ENCODE measurements around the gene ASB1.

The ASB1 gene

DNA sequence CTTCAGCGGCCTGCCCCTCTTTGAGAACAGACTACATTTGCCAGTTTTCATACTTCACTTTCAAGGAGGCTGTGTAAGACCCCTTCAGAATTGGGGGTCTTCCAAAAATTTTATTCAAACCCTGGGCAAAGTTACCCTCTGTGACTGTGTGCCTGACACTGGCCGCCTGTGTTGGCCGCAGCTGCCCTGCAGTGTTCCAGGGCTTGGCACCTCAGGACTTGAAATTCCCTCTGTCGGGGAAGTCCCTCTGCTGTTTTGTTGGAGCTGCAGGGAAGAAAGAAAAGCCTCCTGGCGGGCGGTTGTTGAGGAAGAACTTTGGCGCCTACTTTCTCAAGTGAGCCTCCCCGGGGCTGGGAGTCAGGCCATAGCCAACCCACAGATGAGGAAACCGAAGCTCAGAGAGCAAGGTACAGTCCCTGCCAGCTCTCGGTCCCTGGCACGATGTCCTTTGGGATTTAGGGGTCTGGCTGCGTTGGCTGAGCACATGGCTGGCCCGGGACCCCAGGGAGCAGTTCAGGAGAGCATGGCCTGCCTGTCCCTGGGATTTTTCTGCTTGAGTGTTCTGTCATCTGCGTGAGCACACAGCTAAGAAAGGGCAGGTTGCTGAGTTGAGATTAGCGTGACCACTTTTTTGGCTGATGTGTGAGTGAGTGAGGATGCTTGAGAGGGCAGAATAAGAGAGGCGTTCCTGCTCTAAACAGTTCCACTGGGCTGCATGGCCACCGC is 17.9 kb upstream of the ASB1 start:
- H3K27me3 ChIP-seq (ENCODE audit: insufficient read depth, poor library complexity, severe bottlenecking): no peaks in the 10 kb centered on the region
- TF ChIP-seq, protein P1, sequence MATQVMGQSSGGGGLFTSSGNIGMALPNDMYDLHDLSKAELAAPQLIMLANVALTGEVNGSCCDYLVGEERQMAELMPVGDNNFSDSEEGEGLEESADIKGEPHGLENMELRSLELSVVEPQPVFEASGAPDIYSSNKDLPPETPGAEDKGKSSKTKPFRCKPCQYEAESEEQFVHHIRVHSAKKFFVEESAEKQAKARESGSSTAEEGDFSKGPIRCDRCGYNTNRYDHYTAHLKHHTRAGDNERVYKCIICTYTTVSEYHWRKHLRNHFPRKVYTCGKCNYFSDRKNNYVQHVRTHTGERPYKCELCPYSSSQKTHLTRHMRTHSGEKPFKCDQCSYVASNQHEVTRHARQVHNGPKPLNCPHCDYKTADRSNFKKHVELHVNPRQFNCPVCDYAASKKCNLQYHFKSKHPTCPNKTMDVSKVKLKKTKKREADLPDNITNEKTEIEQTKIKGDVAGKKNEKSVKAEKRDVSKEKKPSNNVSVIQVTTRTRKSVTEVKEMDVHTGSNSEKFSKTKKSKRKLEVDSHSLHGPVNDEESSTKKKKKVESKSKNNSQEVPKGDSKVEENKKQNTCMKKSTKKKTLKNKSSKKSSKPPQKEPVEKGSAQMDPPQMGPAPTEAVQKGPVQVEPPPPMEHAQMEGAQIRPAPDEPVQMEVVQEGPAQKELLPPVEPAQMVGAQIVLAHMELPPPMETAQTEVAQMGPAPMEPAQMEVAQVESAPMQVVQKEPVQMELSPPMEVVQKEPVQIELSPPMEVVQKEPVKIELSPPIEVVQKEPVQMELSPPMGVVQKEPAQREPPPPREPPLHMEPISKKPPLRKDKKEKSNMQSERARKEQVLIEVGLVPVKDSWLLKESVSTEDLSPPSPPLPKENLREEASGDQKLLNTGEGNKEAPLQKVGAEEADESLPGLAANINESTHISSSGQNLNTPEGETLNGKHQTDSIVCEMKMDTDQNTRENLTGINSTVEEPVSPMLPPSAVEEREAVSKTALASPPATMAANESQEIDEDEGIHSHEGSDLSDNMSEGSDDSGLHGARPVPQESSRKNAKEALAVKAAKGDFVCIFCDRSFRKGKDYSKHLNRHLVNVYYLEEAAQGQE (IDR thresholded peaks at IDR 0.05; ENCODE audit: insufficient replicate concordance, low read depth): no peak
- no peak for TF ChIP-seq POLR2AphosphoS5 (IDR thresholded peaks at IDR 0.05; ENCODE audit: low read depth)
- no peak for TF ChIP-seq SPI1 (IDR thresholded peaks at IDR 0.05; ENCODE audit: borderline replicate concordance, low read depth)
- TF ChIP-seq, protein P2, sequence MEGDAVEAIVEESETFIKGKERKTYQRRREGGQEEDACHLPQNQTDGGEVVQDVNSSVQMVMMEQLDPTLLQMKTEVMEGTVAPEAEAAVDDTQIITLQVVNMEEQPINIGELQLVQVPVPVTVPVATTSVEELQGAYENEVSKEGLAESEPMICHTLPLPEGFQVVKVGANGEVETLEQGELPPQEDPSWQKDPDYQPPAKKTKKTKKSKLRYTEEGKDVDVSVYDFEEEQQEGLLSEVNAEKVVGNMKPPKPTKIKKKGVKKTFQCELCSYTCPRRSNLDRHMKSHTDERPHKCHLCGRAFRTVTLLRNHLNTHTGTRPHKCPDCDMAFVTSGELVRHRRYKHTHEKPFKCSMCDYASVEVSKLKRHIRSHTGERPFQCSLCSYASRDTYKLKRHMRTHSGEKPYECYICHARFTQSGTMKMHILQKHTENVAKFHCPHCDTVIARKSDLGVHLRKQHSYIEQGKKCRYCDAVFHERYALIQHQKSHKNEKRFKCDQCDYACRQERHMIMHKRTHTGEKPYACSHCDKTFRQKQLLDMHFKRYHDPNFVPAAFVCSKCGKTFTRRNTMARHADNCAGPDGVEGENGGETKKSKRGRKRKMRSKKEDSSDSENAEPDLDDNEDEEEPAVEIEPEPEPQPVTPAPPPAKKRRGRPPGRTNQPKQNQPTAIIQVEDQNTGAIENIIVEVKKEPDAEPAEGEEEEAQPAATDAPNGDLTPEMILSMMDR (IDR thresholded peaks at IDR 0.05; ENCODE audit: insufficient read depth, low read length): no peak
- TF ChIP-seq GABPA (IDR thresholded peaks at IDR 0.05; ENCODE audit: low read depth): no peak
- no peak overlapping the region for H3K4me3 ChIP-seq (replicated peaks; ENCODE audit: insufficient read depth, low read length)
- no peak for DNase-seq (ENCODE audit: low read depth in 1 of 2, low spot score in 1 of 2)
- H3K27ac ChIP-seq (replicated peaks): no peak overlapping the region

DNA sequence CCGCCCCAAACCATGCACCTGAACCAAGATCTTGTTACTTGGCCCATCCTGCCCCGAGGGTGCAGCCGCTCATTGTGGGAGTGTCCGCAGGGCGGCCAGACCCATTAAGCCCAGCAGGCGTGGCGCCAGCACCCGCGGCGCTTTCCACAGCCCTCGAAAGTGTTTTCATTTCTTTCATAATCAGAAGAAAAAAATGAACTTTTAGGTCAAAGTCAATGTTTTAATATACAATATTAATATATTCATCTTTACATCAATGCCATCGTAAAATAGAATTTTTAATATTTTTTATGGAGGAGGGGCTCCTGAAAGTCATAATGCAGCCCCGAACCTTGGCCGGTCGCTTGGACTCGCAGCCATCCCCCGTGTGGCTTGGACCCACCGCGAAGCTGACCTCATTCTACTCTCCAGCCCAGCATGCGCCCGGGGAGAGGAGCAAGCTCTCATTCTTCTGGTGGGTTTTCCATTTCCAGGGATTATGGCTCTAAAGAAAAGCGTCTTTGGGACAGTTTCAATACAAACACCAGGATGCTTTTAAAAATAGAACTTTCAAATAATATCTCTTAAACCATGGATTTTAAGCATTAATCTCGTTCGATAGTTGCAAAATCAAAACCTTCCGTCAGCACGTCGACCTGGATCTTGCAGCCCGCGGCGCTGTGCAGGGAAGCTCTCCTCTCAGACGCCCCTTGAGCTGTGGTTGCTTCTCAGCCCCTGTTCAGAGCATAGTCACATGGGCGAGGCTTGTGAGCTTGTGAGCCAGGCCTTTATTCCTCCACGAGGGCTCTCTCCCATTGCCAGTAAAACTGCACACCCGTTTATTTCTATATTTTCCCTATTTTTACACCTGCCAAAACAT is 17.2 kb upstream of the ASB1 start:
- no peak for TF ChIP-seq SPI1 (IDR thresholded peaks at IDR 0.05; ENCODE audit: borderline replicate concordance, low read depth)
- TF ChIP-seq, protein P1 (IDR thresholded peaks at IDR 0.05; ENCODE audit: insufficient replicate concordance, low read depth): no peak
- TF ChIP-seq, protein P2 (IDR thresholded peaks at IDR 0.05; ENCODE audit: insufficient read depth, low read length): no peak
- no peak for TF ChIP-seq POLR2AphosphoS5 (IDR thresholded peaks at IDR 0.05; ENCODE audit: low read depth)
- no peak for TF ChIP-seq GABPA (IDR thresholded peaks at IDR 0.05; ENCODE audit: low read depth)
- no peak for DNase-seq (ENCODE audit: low read depth in 1 of 2, low spot score in 1 of 2)
- Histone ChIP-seq H3K4me3 (replicated peaks; ENCODE audit: insufficient read depth, low read length) (no peak overlapping the region), H3K27me3 (ENCODE audit: insufficient read depth, poor library complexity, severe bottlenecking) (no peaks in the 10 kb centered on the region), H3K27ac (replicated peaks) (no peak overlapping the region)

DNA sequence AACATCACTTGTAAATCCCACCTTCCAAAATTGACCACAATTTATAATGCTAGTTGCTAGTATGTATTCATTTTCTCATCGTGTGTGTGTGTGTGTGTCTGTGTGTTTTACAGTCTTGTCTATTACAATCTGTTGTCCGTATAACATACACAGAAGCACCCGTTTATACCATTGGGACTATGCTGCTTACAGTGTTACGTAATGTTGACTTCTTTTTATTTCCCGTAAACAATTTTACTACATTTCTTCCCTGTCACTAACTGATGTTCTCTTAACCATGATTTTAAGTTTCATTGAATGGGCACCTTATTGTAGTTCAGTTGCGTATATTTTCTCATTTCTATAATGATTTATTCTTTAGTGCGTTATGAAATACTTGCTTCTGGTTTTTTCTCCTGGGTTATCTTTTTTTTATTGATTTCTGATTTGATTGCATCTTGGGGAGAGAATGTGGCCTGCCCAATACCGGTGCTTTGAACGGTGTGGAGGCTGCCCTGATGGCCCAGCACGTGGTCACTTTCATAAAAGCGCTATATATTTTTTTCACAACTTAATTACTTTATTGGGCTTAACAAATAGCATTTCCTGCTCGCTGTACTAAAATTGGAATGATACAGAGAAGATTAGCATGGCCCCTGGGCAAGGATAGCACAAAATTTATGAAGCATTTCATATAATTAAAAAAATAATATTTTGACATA is 14.5 kb upstream of the ASB1 start:
- no peak overlapping the region for H3K4me3 ChIP-seq (replicated peaks; ENCODE audit: insufficient read depth, low read length)
- H3K27me3 ChIP-seq (ENCODE audit: insufficient read depth, poor library complexity, severe bottlenecking): no peaks in the 10 kb centered on the region
- H3K27ac ChIP-seq (replicated peaks): no peak overlapping the region
- DNase-seq (ENCODE audit: low read depth in 1 of 2, low spot score in 1 of 2): no peak
- TF ChIP-seq GABPA (IDR thresholded peaks at IDR 0.05; ENCODE audit: low read depth) (no peak), SPI1 (IDR thresholded peaks at IDR 0.05; ENCODE audit: borderline replicate concordance, low read depth) (no peak), POLR2AphosphoS5 (IDR thresholded peaks at IDR 0.05; ENCODE audit: low read depth) (no peak)
- TF ChIP-seq, protein P1 (IDR thresholded peaks at IDR 0.05; ENCODE audit: insufficient replicate concordance, low read depth): no peak
- TF ChIP-seq, protein P2 (IDR thresholded peaks at IDR 0.05; ENCODE audit: insufficient read depth, low read length): no peak

All from HL-60 (cell line).